ENCODE measurements around the gene ALOX15B.

ALOX15B gene

GRCh38 chr17:8038954-8039610 lies at the start of gene ALOX15B:
Gene ALOX15B, plus strand, starts transcription at chr17:8039059. Its CDS starts 97 bp downstream, at chr17:8039156.
- no peak for DNase-seq

- DNase-seq, result peak; percentile 99
These were observed 48.8 kb upstream of the ALOX15B start for GRCh38 chr17:7989781-7990655.

- no peak for DNase-seq
These were observed 46.3 kb upstream of the ALOX15B start for GRCh38 chr17:7992516-7992915.

GRCh38 chr17:7992924-7993323 lies 45.9 kb upstream of the ALOX15B start:
- DNase-seq, result no peak

GRCh38 chr17:7993972-7994589 lies 44.8 kb upstream of the ALOX15B start:
- DNase-seq, result no peak

GRCh38 chr17:7995724-7996123 lies 43.1 kb upstream of the ALOX15B start:
- no peak for DNase-seq

GRCh38 chr17:7997186-7997585 lies 41.7 kb upstream of the ALOX15B start:
- DNase-seq, result no peak

GRCh38 chr17:8001976-8002720 lies 36.7 kb upstream of the ALOX15B start, which contains the start of gene GUCY2D:
Gene GUCY2D, plus strand, starts transcription at chr17:8002615. Its CDS starts 433 bp downstream, at chr17:8003048.
- DNase-seq, result peak; percentile 21

GRCh38 chr17:8002721-8003593 lies 35.9 kb upstream of the ALOX15B start:
- peak; percentile 26 for DNase-seq

- peak; percentile 23 for DNase-seq
These were observed 35.2 kb upstream of the ALOX15B start for GRCh38 chr17:8003594-8004181.

- peak; percentile 19 for DNase-seq
These were observed 34.0 kb upstream of the ALOX15B start for GRCh38 chr17:8004899-8005298.

GRCh38 chr17:8005357-8005756 lies 33.5 kb upstream of the ALOX15B start:
- no peak for DNase-seq

- DNase-seq, result no peak
These were observed 32.7 kb upstream of the ALOX15B start for GRCh38 chr17:8005967-8006730.

GRCh38 chr17:8006836-8007680 lies 31.8 kb upstream of the ALOX15B start:
- no peak for DNase-seq

GRCh38 chr17:8007836-8008235 lies 31.0 kb upstream of the ALOX15B start:
- no peak for DNase-seq

GRCh38 chr17:8012045-8012580 lies 26.7 kb upstream of the ALOX15B start:
- no peak for DNase-seq

- no peak for DNase-seq
These were observed 25.7 kb upstream of the ALOX15B start for GRCh38 chr17:8012996-8013640.

GRCh38 chr17:8013731-8014557 lies 24.9 kb upstream of the ALOX15B start:
- no peak for DNase-seq

All from activated CD4-positive, CD25-positive, alpha-beta regulatory T cell treated with anti-CD3 and anti-CD28 coated beads, Interleukin-2, amount 50 U/mL, for 72 hours (primary cell).